ENCODE results near the gene DBNDD1.

Gene DBNDD1

DNA sequence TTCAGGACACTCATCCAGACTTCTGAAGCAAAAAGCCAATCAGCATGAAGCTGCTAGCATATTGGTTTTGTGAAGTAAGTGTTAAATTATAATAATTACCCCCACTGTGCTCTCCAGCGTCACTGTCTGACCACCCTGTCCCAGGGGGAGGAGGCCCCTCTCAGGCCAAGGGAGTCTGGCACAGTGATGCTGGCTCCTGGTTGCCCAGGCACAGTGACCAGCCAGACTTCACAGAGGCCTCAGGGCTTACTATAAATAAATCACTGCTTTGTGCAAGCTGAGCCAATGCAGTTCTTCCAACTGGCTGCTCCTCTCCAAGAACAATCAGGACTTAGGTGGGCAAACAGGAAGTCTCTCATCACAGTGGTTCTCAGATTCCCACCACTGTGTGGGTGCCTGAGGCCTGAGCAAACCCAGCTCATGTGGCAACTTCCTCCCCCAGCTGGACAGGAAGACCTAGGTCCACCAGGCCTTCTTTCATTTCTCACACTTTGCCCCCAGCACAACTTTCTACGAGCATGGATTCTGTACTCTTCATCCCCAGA, 1.7 kb upstream of the DBNDD1 start:
- Histone ChIP-seq H3K4me3 (0 out of 2 replicates have a peak overlapping the region, but pooled peaks have one; percentile 15), H3K27ac (peak overlapping the region; percentile 75), H3K9me3 (ENCODE audit: low read depth, low read length) (no peaks in the 10 kb centered on the region), H3K36me3 (ENCODE audit: insufficient read depth, low read length) (no peaks in the 10 kb centered on the region), H3K9ac (ENCODE audit: insufficient read length) (no peak overlapping the region)
- TF ChIP-seq POLR2AphosphoS5 (IDR thresholded peaks at IDR 0.05; ENCODE audit: borderline replicate concordance, low read depth, low read length) (no peak), FOXP2 (optimal IDR thresholded peaks at IDR 0.05; ENCODE audit: control extremely low read depth, extremely low read length, insufficient read depth) (no peak), EZH2 (IDR thresholded peaks at IDR 0.05) (no peak)
- no peak for DNase-seq (ENCODE audit: low read depth, low spot score)

DNA sequence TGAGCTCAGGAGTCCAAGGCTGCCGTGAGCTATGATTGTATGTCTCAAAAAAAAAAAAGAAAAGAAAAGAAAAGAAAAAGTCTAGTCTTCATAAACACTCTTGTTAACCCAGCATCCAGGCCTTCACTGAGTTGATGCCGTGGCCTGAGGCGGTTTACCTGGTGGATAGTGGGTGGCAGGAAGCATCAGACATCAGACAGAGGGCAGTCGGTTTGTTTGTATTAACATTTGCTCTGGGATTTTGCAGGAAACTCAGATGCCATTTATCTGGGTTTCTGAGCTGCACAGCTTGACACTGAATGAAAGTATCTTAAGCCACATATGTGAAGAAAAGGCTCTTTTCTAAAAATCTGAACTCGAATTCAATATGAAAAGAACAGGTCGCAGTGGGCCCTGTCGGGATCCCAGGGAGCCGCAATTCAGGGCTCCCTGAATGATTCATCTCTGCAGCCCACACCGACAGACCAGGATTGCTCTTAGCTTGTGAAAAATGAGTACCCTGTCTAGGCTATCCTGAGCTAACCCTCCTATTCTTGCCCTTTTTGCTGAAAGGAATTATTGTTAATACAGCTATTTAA, 1.1 kb upstream of the DBNDD1 start:
- Histone ChIP-seq H3K27ac (peak overlapping the region; percentile 75), H3K4me3 (peak overlapping the region; percentile 81), H3K9ac (ENCODE audit: insufficient read length) (peak overlapping the region; percentile 8), H3K9me3 (ENCODE audit: low read depth, low read length) (no peaks in the 10 kb centered on the region), H3K36me3 (ENCODE audit: insufficient read depth, low read length) (no peaks in the 10 kb centered on the region)
- DNase-seq (ENCODE audit: low read depth, low spot score), result no peak
- no peak for TF ChIP-seq EZH2 (IDR thresholded peaks at IDR 0.05)
- no peak for TF ChIP-seq FOXP2 (optimal IDR thresholded peaks at IDR 0.05; ENCODE audit: control extremely low read depth, extremely low read length, insufficient read depth)
- no peak for TF ChIP-seq POLR2AphosphoS5 (IDR thresholded peaks at IDR 0.05; ENCODE audit: borderline replicate concordance, low read depth, low read length)

GRCh38 chr16:90019543-90020259, 445 bp upstream of the DBNDD1 start:
- no peaks in the 10 kb centered on the region for H3K36me3 ChIP-seq (ENCODE audit: insufficient read depth, low read length)
- no peak for DNase-seq (ENCODE audit: low read depth, low spot score)
- TF ChIP-seq POLR2AphosphoS5 (IDR thresholded peaks at IDR 0.05; ENCODE audit: borderline replicate concordance, low read depth, low read length), result no peak
- TF ChIP-seq EZH2 (IDR thresholded peaks at IDR 0.05), result no peak
- no peak for TF ChIP-seq FOXP2 (optimal IDR thresholded peaks at IDR 0.05; ENCODE audit: control extremely low read depth, extremely low read length, insufficient read depth)
- H3K9ac ChIP-seq (ENCODE audit: insufficient read length), result peak overlapping the region; percentile 60
- H3K9me3 ChIP-seq (ENCODE audit: low read depth, low read length), result no peaks in the 10 kb centered on the region
- peak overlapping the region; percentile 75; the same call in 1 of the 2 replicates for H3K27ac ChIP-seq
- peak overlapping the region; percentile 81 for H3K4me3 ChIP-seq

DNA sequence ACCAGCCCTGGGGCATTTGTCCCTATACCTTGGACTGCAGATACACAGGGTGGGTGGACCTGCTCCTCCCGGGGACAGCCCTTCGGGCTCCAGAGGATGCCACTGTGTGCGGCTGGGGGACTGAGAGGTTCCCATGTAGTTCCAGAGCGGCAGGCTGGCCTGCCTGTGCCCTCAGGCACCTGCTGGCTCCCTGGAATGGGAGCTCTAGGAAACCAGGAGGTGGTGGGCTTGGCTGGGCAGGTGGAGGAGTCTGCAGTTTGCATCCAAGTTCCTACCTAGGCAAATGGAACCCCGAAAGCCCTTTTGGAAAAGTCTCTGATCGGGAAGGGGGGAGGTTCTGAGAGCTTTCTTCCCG, 982 bp downstream of the DBNDD1 start:
- Histone ChIP-seq H3K27ac (no peak overlapping the region), H3K4me3 (peak overlapping the region; percentile 74)

GRCh38 chr16:90016339-90016950, 2.8 kb downstream of the DBNDD1 start:
- no peak overlapping the region for H3K27ac ChIP-seq
- no peaks in the 10 kb centered on the region for H3K36me3 ChIP-seq (ENCODE audit: insufficient read depth, low read length)
- no peak overlapping the region for H3K9ac ChIP-seq (ENCODE audit: insufficient read length)
- TF ChIP-seq EZH2 (IDR thresholded peaks at IDR 0.05), result no peak
- TF ChIP-seq POLR2AphosphoS5 (IDR thresholded peaks at IDR 0.05; ENCODE audit: borderline replicate concordance, low read depth, low read length), result no peak
- no peak for TF ChIP-seq FOXP2 (optimal IDR thresholded peaks at IDR 0.05; ENCODE audit: control extremely low read depth, extremely low read length, insufficient read depth)
- no peak overlapping the region for H3K4me3 ChIP-seq
- no peak for DNase-seq (ENCODE audit: low read depth, low spot score)
- no peaks in the 10 kb centered on the region for H3K9me3 ChIP-seq (ENCODE audit: low read depth, low read length)

More for the DNA sequence above, 982 bp downstream of the DBNDD1 start:
- DNase-seq (ENCODE audit: low read depth, low spot score), result no peak
- no peaks in the 10 kb centered on the region for H3K9me3 ChIP-seq (ENCODE audit: low read depth, low read length)
- no peaks in the 10 kb centered on the region for H3K36me3 ChIP-seq (ENCODE audit: insufficient read depth, low read length)
- no peak overlapping the region for H3K9ac ChIP-seq (ENCODE audit: insufficient read length)
- TF ChIP-seq FOXP2 (optimal IDR thresholded peaks at IDR 0.05; ENCODE audit: control extremely low read depth, extremely low read length, insufficient read depth) (no peak), POLR2AphosphoS5 (IDR thresholded peaks at IDR 0.05; ENCODE audit: borderline replicate concordance, low read depth, low read length) (no peak), EZH2 (IDR thresholded peaks at IDR 0.05) (no peak)

DNA sequence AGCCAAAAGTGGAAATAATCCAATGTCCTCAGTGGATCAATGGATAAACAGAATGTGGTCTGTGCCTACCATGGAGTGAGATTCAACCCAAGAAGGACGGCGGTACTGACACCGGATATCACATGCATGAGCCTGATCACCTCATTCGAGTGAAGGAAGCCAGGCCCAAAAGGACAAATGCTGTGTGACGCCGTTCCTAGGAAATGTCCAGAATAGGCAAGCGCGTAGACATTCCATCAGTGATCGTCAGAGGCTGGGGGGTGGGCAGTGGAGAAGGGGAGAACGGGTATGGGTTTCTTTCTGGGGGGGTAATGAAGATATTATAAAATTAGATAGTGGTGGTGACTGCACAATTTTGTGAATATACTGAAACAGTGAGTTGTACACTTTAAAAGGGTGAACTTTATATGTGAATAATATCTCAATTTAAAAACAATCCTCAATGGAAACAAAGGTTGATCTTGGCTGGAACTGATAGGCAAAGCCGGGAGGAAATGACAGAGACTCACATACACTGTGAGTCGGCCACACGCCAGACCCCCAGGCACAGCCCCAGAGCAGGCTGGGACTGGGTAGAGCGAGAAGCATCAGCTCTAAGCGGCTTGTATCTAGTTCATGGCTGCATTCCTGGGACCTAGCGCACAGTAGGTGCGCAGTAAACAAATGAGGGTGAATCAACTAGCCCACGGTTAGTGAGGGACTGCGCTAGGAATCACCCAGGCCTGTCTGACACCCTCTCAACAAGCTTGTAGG, 3.5 kb downstream of the DBNDD1 start:
- no peak for DNase-seq (ENCODE audit: low read depth, low spot score)
- H3K36me3 ChIP-seq (ENCODE audit: insufficient read depth, low read length), result no peaks in the 10 kb centered on the region
- TF ChIP-seq POLR2AphosphoS5 (IDR thresholded peaks at IDR 0.05; ENCODE audit: borderline replicate concordance, low read depth, low read length) (no peak), EZH2 (IDR thresholded peaks at IDR 0.05) (no peak), FOXP2 (optimal IDR thresholded peaks at IDR 0.05; ENCODE audit: control extremely low read depth, extremely low read length, insufficient read depth) (no peak)
- H3K9ac ChIP-seq (ENCODE audit: insufficient read length), result no peak overlapping the region
- H3K9me3 ChIP-seq (ENCODE audit: low read depth, low read length), result no peaks in the 10 kb centered on the region
- H3K27ac ChIP-seq, result no peak overlapping the region
- H3K4me3 ChIP-seq, result no peak overlapping the region

- Histone ChIP-seq H3K4me3 (no peak overlapping the region), H3K9me3 (ENCODE audit: low read depth, low read length) (no peaks in the 10 kb centered on the region), H3K9ac (ENCODE audit: insufficient read length) (no peak overlapping the region), H3K27ac (no peak overlapping the region), H3K36me3 (ENCODE audit: insufficient read depth, low read length) (no peaks in the 10 kb centered on the region)
- no peak for DNase-seq (ENCODE audit: low read depth, low spot score)
- TF ChIP-seq FOXP2 (optimal IDR thresholded peaks at IDR 0.05; ENCODE audit: control extremely low read depth, extremely low read length, insufficient read depth) (no peak), POLR2AphosphoS5 (IDR thresholded peaks at IDR 0.05; ENCODE audit: borderline replicate concordance, low read depth, low read length) (no peak)
Measured at GRCh38 chr16:90012991-90013745, 6.1 kb downstream of the DBNDD1 start.
